Gastrocnemius medialis (tissue), 4 donors: ENCODE data around the gene ZBTB7C. TPM values are rescaled to one million over a fixed set of nuclear protein-coding genes. Genes with fewer than 3 reads are reported as not detected.

Source experiments
- ATAC-seq, 2 donors: fragments of 150-250 bp; one replicate each; pipeline ENCODE4 v1.9.1; 2016
- DNase-seq, 2 donors: peaks; one replicate each; pipeline ENCODE4 v3.0.0-alpha.2; 2019
- H3K27ac ChIP-seq, 4 donors: fragments of 200-600 bp; sonication (generic); 1 replicate in 1 of 4; 2 replicates in 3 of 4; pipeline ENCODE4 v1.5.1; 2016 to 2018; ENCODE audit warnings: mild to moderate bottlenecking in 2 of 4, moderate library complexity in 1 of 4
- H3K27me3 ChIP-seq, 3 donors: fragments of 200-600 bp; sonication (generic) in 2 of 3; 1 replicate in 1 of 3; 2 replicates in 2 of 3; pipeline versions ENCODE4 v1.5.1 to v1.6.0; 2016 to 2019; ENCODE audit warnings: mild to moderate bottlenecking in 1 of 3, moderate library complexity in 1 of 3
- H3K36me3 ChIP-seq, 2 donors: fragments of 200-600 bp; sonication (generic) in 1 of 2; one replicate each; pipeline ENCODE4 v1.5.1; 2017 to 2018
- H3K4me1 ChIP-seq, 2 donors: fragments of 200-600 bp; sonication (generic) in 1 of 2; one replicate each; pipeline ENCODE4 v1.5.1; 2016 to 2017; ENCODE audit warnings: mild to moderate bottlenecking in 2 of 2
- H3K4me3 ChIP-seq, 4 donors: fragments of 200-600 bp; sonication (generic) in 3 of 4; 1 replicate in 1 of 4; 2 replicates in 3 of 4; pipeline ENCODE4 v1.5.1; 2016 to 2019; ENCODE audit warnings: mild to moderate bottlenecking in 2 of 4
- H3K9me3 ChIP-seq, 3 donors: fragments of 200-600 bp; sonication (generic) in 2 of 3; 1 replicate in 1 of 3; 2 replicates in 2 of 3; pipeline ENCODE4 v1.5.1; 2016 to 2019
- CTCF ChIP-seq, 5 experiments: fragments of 450-650 bp in 3 of 5; fragments of 200-600 bp in 2 of 5; sonication (generic) in 2 of 5; IDR thresholded peaks in 4 of 5; conservative IDR thresholded peaks in 1 of 5; 1 replicate in 4 of 5; 2 replicates in 1 of 5; pipeline ENCODE4 v1.5.1; 2016 to 2019; ENCODE audit warnings: antibody characterized with exemption in 5 of 5, mild to moderate bottlenecking in 3 of 5, moderate library complexity in 3 of 5
- POLR2A ChIP-seq, 2 donors: fragments of 450-650 bp; IDR thresholded peaks; one replicate each; pipeline ENCODE4 v1.6.1; 2017; ENCODE audit warnings: antibody characterized with exemption in 2 of 2, mild to moderate bottlenecking in 2 of 2, moderate library complexity in 2 of 2
- in situ Hi-C, 4 donors: fragments of 200-750 bp; cut with MboI; loops; one replicate each; pipeline versions ENCODE4 v1.15.0 to v1.8.0; 2017; ENCODE audit warnings: low sequenced_read_pairs in 4 of 4
- intact Hi-C: fragments of 100-400 bp; cut with DNase I; formaldehyde crosslinking; loops from one replicate; pipeline ENCODE4 v1.15.1; 2023; ENCODE audit warnings: low total_unique reads
- total RNA-seq, 4 donors: library from RNA; depleted of rRNA; stranded (reverse); fragments of >200 nt; gene quantifications; one replicate each; pipeline versions ENCODE4 v1.1.0 to v1.2.3, GENCODE V29; 2016

ZBTB7C gene
- total RNA-seq, 4 donors from 2014 or later: 0.53 to 12.3 (median 1.1) TPM

DNA sequence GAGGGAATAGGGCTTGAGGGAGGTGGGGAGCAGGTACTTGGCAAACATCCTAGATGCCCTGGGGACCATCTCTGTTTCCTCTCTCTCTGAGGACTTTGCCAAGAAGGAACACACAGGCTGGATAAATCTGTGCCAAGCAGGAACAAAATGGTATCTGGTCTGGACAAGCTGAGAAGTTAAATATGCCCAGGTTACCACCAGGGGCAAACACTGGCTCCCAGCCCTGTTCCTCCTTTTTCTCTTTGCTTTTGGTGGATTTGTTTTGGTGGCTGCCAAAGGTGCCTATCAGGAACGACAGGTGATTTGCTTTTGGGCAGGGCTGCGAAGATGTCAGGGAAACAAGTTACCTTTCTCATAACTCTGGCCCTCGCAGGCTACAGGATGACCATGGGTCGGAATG lies 251.2 kb downstream of the ZBTB7C start:
- no peaks in the 10 kb centered on the region for H3K36me3 ChIP-seq
- H3K27ac ChIP-seq: no peak overlapping the region
- H3K4me3 ChIP-seq: no peak overlapping the region
- DNase-seq (no peak), ATAC-seq (no peak)
- H3K4me1 ChIP-seq: peaks cover 0 to 4% of the 10 kb centered on the region in 2 donors
- in situ Hi-C loops: loop anchor here in 1 of 4 donors (25.0 kb wide), 1 partner anchor 254 kb away; the partner anchor contains the start of gene ZBTB7C
- TF ChIP-seq CTCF (IDR thresholded peaks at IDR 0.05 in 4 of 5, conservative IDR thresholded peaks at IDR 0.05 in 1 of 5) (no peak), POLR2A (IDR thresholded peaks at IDR 0.05) (no peak)
- intact Hi-C loops: no loop called here
- H3K27me3 ChIP-seq: no peaks in the 10 kb centered on the region
- no peaks in the 10 kb centered on the region for H3K9me3 ChIP-seq

- Histone ChIP-seq H3K27ac (no peak overlapping the region), H3K9me3 (no peaks in the 10 kb centered on the region), H3K36me3 (no peaks in the 10 kb centered on the region), H3K27me3 (no peaks in the 10 kb centered on the region), H3K4me3 (no peak overlapping the region), H3K4me1 (no peaks in the 10 kb centered on the region)
- in situ Hi-C loops (loop anchor here in 1 of 4 donors (25.0 kb wide), 1 partner anchor 256 kb away; the partner anchor contains the start of gene ZBTB7C), intact Hi-C loops (no loop called here)
- DNase-seq: no peak
- ATAC-seq: no peak
- TF ChIP-seq POLR2A (IDR thresholded peaks at IDR 0.05) (no peak), CTCF (IDR thresholded peaks at IDR 0.05 in 4 of 5, conservative IDR thresholded peaks at IDR 0.05 in 1 of 5) (no peak)
These were observed 253.3 kb downstream of the ZBTB7C start for GRCh38 chr18:48155856-48156255.

GRCh38 chr18:48154828-48155227 lies 254.4 kb downstream of the ZBTB7C start:
- DNase-seq (no peak), ATAC-seq (no peak)
- intact Hi-C loops (no loop called here), in situ Hi-C loops (loop anchor here in 1 of 4 donors (25.0 kb wide), 1 partner anchor 257 kb away; the partner anchor contains the start of gene ZBTB7C)
- TF ChIP-seq CTCF (IDR thresholded peaks at IDR 0.05 in 4 of 5, conservative IDR thresholded peaks at IDR 0.05 in 1 of 5) (no peak), POLR2A (IDR thresholded peaks at IDR 0.05) (no peak)
- Histone ChIP-seq H3K9me3 (no peaks in the 10 kb centered on the region), H3K4me1 (no peaks in the 10 kb centered on the region), H3K27ac (peak overlapping the region in 1 of 4 donors; percentile 62), H3K27me3 (no peaks in the 10 kb centered on the region), H3K36me3 (no peaks in the 10 kb centered on the region), H3K4me3 (no peak overlapping the region)

GRCh38 chr18:48153613-48154481 lies 255.3 kb downstream of the ZBTB7C start:
- no peaks in the 10 kb centered on the region for H3K36me3 ChIP-seq
- peak overlapping the region in 2 of 4 donors; percentile 39 to 62 for H3K27ac ChIP-seq
- no peaks in the 10 kb centered on the region for H3K9me3 ChIP-seq
- TF ChIP-seq CTCF (IDR thresholded peaks at IDR 0.05 in 4 of 5, conservative IDR thresholded peaks at IDR 0.05 in 1 of 5): no peak
- no peak for TF ChIP-seq POLR2A (IDR thresholded peaks at IDR 0.05)
- H3K4me3 ChIP-seq: no peak overlapping the region
- no peaks in the 10 kb centered on the region for H3K27me3 ChIP-seq
- in situ Hi-C loops: loop anchor here in 1 of 4 donors (25.0 kb wide), 1 partner anchor 258 kb away; the partner anchor contains the start of gene ZBTB7C
- ATAC-seq (peak; percentile 47 to 73), DNase-seq (peak in 1 of 2 donors; percentile 62)
- no peaks in the 10 kb centered on the region for H3K4me1 ChIP-seq
- intact Hi-C loops: loop anchor here (1.0 kb wide), 1 partner anchor 16 kb away; no protein-coding TSS in a partner anchor
